Measurements from ENCODE around the gene SSH2.

SSH2 gene

DNA sequence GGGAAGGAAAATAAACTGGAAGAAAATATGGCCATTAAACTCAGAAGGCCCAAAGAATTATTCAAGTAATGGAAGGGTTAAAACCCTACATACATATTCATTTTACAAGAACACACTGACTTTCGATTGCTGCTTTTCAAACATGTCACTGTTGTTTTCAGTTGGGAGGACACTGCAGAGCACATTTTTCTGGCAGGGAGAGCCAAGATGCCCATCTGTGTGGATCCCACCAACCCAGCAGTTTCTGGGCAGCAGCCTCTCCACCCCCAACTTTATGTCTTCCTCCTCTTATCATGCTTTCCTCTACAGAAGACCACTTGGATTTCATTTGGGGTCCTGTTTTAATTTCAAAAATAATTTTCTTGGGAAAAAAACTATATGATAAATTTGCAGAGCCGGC lies 300.2 kb downstream of the SSH2 start:
- CTCF ChIA-PET = interaction anchor here (1.2 kb wide), 1 partner anchor 149 kb away, joined by 5 read pairs; no protein-coding TSS in a partner anchor

DNA sequence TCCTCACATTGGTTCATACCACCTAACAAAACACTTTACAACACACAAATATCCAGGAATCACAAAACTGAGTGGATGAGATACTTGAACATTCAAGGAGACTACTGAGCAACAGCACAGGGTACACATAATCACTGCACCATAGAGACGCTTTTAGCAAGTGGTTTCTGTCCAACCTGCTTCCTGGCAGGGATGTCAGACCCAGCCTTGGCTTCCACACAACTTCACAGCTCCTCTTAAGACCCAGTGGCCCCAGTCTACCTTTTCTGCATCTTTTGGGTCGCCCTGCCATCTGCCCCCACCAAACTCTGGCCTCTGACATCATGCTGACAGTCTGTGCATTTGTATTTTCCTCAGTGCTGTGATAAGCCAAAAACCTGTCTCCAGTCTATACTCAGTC lies 301.4 kb downstream of the SSH2 start:
- no peak overlapping the region for H3K4me3 ChIP-seq (ENCODE audit: low read depth, low read length)
- peaks cover 0 to 29% of the 10 kb centered on the region in 2 experiments; a peak in 2 of 3 replicates for H3K36me3 ChIP-seq (ENCODE audit: control insufficient read depth in 2 of 2, insufficient read depth in 1 of 2, low read length in 2 of 2)
- no peak overlapping the region for H3K27ac ChIP-seq (ENCODE audit: extremely low read depth, low read depth, low read length)
- ChIA-PET CTCF (interaction anchor here (0.6 to 1.4 kb wide), 5 partner anchors 10 to 252 kb away, joined by 3 to 5 read pairs (median 4); no protein-coding TSS in a partner anchor), POLR2A (no interaction called here)
- no peak for TF ChIP-seq ZNF623 (tag by site-specific recombination; IDR thresholded peaks at IDR 0.05)
- no peak for TF ChIP-seq ZNF302 (tag by site-specific recombination; IDR thresholded peaks at IDR 0.05; ENCODE audit: low read depth)
- no peak for TF ChIP-seq ZSCAN16 (tag by site-specific recombination; IDR thresholded peaks at IDR 0.05)
- no peak for TF ChIP-seq ZNF561 (tag by site-specific recombination; IDR thresholded peaks at IDR 0.05; ENCODE audit: borderline replicate concordance)
- TF ChIP-seq HOXD13 (CRISPR knock-in tag; IDR thresholded peaks at IDR 0.05; ENCODE audit: borderline replicate concordance) = no peak
- TF ChIP-seq, protein P1, sequence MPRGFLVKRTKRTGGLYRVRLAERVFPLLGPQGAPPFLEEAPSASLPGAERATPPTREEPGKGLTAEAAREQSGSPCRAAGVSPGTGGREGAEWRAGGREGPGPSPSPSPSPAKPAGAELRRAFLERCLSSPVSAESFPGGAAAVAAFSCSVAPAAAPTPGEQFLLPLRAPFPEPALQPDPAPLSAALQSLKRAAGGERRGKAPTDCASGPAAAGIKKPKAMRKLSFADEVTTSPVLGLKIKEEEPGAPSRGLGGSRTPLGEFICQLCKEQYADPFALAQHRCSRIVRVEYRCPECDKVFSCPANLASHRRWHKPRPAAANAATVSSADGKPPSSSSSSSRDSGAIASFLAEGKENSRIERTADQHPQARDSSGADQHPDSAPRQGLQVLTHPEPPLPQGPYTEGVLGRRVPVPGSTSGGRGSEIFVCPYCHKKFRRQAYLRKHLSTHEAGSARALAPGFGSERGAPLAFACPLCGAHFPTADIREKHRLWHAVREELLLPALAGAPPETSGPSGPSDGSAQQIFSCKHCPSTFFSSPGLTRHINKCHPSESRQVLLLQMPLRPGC (tag by site-specific recombination; IDR thresholded peaks at IDR 0.05) = no peak
- TF ChIP-seq ZNF214 (tag by site-specific recombination; IDR thresholded peaks at IDR 0.05; ENCODE audit: borderline replicate concordance) = no peak
- no peak for TF ChIP-seq TCF7L2 (IDR thresholded peaks at IDR 0.05; ENCODE audit: borderline replicate concordance, low read depth, low read length)
- no peak for TF ChIP-seq ZNF174 (tag by site-specific recombination; IDR thresholded peaks at IDR 0.05)
- TF ChIP-seq KLF1 (tag by site-specific recombination; IDR thresholded peaks at IDR 0.05) = no peak
- TF ChIP-seq ZNF112 (tag by site-specific recombination; IDR thresholded peaks at IDR 0.05) = no peak
- no peak for TF ChIP-seq ZNF140 (tag by site-specific recombination; IDR thresholded peaks at IDR 0.05)
- no peak for TF ChIP-seq ZNF433 (tag by site-specific recombination; IDR thresholded peaks at IDR 0.05; ENCODE audit: low read depth)
- no peak for TF ChIP-seq ZNF324 (tag by site-specific recombination; IDR thresholded peaks at IDR 0.05)
- TF ChIP-seq, protein P2, sequence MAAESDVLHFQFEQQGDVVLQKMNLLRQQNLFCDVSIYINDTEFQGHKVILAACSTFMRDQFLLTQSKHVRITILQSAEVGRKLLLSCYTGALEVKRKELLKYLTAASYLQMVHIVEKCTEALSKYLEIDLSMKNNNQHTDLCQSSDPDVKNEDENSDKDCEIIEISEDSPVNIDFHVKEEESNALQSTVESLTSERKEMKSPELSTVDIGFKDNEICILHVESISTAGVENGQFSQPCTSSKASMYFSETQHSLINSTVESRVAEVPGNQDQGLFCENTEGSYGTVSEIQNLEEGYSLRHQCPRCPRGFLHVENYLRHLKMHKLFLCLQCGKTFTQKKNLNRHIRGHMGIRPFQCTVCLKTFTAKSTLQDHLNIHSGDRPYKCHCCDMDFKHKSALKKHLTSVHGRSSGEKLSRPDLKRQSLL (tag by site-specific recombination; IDR thresholded peaks at IDR 0.05) = no peak
- no peak for TF ChIP-seq ZNF274 (IDR thresholded peaks at IDR 0.05; ENCODE audit: low read length)
- no peak for TF ChIP-seq ZNF274 (tag by site-specific recombination; IDR thresholded peaks at IDR 0.05; ENCODE audit: borderline replicate concordance)
- TF ChIP-seq, protein P3, sequence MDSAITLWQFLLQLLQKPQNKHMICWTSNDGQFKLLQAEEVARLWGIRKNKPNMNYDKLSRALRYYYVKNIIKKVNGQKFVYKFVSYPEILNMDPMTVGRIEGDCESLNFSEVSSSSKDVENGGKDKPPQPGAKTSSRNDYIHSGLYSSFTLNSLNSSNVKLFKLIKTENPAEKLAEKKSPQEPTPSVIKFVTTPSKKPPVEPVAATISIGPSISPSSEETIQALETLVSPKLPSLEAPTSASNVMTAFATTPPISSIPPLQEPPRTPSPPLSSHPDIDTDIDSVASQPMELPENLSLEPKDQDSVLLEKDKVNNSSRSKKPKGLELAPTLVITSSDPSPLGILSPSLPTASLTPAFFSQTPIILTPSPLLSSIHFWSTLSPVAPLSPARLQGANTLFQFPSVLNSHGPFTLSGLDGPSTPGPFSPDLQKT (IDR thresholded peaks at IDR 0.05; ENCODE audit: borderline replicate concordance, low read depth, low read length) = no peak
- no peaks in the 10 kb centered on the region for H3K4me1 ChIP-seq (ENCODE audit: control insufficient read depth, insufficient read depth, low read length)
- no peaks in the 10 kb centered on the region for H3K9me3 ChIP-seq (ENCODE audit: control insufficient read depth, insufficient read depth, low read depth, low read length)

More for the DNA sequence above, 300.2 kb downstream of the SSH2 start:
- POLR2A ChIA-PET = no interaction called here
- H3K4me1 ChIP-seq (ENCODE audit: control insufficient read depth, insufficient read depth, low read length) = no peaks in the 10 kb centered on the region
- H3K4me3 ChIP-seq (ENCODE audit: low read depth, low read length) = no peak overlapping the region
- no peak overlapping the region for H3K27ac ChIP-seq (ENCODE audit: extremely low read depth, low read depth, low read length)
- peaks cover 1 to 35% of the 10 kb centered on the region in 2 experiments for H3K36me3 ChIP-seq (ENCODE audit: control insufficient read depth in 2 of 2, insufficient read depth in 1 of 2, low read length in 2 of 2)
- TF ChIP-seq ZNF596 (tag by site-specific recombination; IDR thresholded peaks at IDR 0.05) = no peak
- TF ChIP-seq, protein P4, sequence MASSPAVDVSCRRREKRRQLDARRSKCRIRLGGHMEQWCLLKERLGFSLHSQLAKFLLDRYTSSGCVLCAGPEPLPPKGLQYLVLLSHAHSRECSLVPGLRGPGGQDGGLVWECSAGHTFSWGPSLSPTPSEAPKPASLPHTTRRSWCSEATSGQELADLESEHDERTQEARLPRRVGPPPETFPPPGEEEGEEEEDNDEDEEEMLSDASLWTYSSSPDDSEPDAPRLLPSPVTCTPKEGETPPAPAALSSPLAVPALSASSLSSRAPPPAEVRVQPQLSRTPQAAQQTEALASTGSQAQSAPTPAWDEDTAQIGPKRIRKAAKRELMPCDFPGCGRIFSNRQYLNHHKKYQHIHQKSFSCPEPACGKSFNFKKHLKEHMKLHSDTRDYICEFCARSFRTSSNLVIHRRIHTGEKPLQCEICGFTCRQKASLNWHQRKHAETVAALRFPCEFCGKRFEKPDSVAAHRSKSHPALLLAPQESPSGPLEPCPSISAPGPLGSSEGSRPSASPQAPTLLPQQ (tag by site-specific recombination; IDR thresholded peaks at IDR 0.05) = no peak
- TF ChIP-seq, protein P1 (tag by site-specific recombination; IDR thresholded peaks at IDR 0.05) = no peak
- no peak for TF ChIP-seq ZNF548 (tag by site-specific recombination; IDR thresholded peaks at IDR 0.05)
- TF ChIP-seq ZFP37 (tag by site-specific recombination; IDR thresholded peaks at IDR 0.05) = no peak
- no peak for TF ChIP-seq ZNF621 (tag by site-specific recombination; IDR thresholded peaks at IDR 0.05)
- no peak for TF ChIP-seq ZNF274 (IDR thresholded peaks at IDR 0.05; ENCODE audit: low read length)
- TF ChIP-seq ZNF274 (tag by site-specific recombination; IDR thresholded peaks at IDR 0.05; ENCODE audit: borderline replicate concordance) = no peak
- TF ChIP-seq, protein P5, sequence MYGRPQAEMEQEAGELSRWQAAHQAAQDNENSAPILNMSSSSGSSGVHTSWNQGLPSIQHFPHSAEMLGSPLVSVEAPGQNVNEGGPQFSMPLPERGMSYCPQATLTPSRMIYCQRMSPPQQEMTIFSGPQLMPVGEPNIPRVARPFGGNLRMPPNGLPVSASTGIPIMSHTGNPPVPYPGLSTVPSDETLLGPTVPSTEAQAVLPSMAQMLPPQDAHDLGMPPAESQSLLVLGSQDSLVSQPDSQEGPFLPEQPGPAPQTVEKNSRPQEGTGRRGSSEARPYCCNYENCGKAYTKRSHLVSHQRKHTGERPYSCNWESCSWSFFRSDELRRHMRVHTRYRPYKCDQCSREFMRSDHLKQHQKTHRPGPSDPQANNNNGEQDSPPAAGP (tag by site-specific recombination; IDR thresholded peaks at IDR 0.05) = no peak
- H3K9me3 ChIP-seq (ENCODE audit: control insufficient read depth, insufficient read depth, low read depth, low read length) = no peaks in the 10 kb centered on the region

Measured in HEK293 (cell line).